GM18505 (cell line): ENCODE results near the gene LILRB4.
"Not testable (repeated sequence)": the region's sequence is repeated elsewhere in the genome, so short reads cannot be mapped to it uniquely, and the experiment has no call there.

ENCODE experiments used
- ATAC-seq: cut with Tn5 transposase; IDR thresholded peaks from one replicate; pipeline ENCODE4 v1.9.1; 2021; ENCODE audit not compliant: unreplicated experiment
- POLR2A ChIP-seq: IDR thresholded peaks from 4 replicates; pipeline ENCODE4 v1.6.1; 2011; ENCODE audit warnings: borderline replicate concordance; ENCODE audit not compliant: insufficient read depth, insufficient read length; ENCODE audit errors: extremely low read depth

LILRB4 gene

DNA sequence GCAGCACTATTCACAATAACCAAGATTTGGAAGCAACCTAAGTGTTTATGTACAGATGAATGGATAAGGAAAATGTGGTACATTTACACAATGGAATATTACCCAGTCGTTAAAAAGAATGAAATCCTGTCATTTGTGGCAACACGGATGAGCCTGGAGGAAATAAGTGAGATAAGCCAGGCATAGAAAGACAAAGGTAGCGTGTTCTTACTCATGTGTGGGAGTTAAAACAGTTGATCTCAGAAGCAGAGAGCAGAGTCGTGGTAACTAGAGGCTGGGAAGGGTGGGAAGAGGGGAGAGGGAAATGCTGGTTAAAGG is 29.5 kb downstream of the LILRB4 start:
- TF ChIP-seq POLR2A: no peak
- no peak for ATAC-seq

DNA sequence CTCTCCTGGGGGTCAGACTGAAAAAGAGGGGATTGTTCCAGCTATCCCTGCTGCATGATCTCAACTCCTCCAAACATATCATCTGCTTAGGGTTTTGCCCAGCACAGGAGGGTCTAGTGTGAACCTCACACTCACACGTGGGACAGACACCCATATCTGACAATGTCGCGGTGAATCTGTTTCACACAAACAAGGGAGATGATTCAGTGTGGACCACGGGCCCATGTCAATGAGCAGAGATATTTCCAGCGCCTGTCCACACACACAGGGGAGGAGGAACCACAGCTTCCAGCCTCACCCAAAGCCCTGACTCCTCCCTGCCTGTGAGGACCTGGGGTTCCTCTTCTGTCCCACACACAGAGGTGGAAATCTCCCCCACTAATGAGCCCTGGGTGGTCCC is 31.9 kb downstream of the LILRB4 start:
- no peak for ATAC-seq
- TF ChIP-seq POLR2A: no peak

DNA sequence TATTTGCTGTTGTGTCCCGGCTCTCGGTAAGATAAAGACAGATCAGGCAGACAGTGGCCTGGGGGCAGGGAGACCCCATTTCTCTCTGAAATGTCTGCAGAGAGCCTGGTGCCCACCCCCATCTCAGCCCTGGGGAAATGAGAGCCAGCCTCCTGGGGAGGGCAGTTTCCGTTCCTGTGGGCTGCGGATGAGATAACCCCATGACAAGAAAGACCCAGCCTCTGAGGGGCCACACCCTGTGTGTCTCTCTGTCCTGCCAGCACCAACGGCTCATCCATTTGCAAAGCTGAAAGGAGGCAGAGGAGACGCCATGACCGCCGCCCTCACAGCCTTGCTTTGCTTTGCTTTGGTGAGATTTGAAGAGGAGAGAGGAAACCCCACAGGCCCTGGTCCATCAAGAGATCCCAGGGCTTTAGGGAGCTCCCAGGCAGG is 33.3 kb downstream of the LILRB4 start:
- no peak for ATAC-seq
- no peak for TF ChIP-seq POLR2A

DNA sequence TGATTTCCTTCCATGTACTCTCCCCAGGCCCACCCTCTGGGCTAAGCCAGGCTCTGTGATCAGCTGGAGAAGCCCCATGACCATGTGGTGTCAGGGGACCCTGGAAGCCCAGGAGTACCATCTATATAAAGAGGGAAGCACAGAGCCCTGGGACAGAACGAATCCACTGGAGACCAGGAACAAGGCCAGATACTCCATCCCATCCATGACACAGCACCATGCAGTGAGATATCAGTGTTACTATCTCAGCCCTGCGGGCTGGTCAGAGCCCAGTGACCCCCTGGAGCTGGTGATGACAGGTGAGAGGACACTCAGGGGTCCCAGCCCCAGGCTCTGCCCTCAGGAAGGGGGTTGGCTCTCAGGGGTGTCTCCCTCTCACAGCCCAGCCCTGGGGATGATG is 34.0 kb downstream of the LILRB4 start:
- no peak for ATAC-seq
- TF ChIP-seq POLR2A: no peak

GRCh38 chr19:54697716-54698115 is 34.9 kb downstream of the LILRB4 start:
- not testable (repeated sequence) for ATAC-seq

DNA sequence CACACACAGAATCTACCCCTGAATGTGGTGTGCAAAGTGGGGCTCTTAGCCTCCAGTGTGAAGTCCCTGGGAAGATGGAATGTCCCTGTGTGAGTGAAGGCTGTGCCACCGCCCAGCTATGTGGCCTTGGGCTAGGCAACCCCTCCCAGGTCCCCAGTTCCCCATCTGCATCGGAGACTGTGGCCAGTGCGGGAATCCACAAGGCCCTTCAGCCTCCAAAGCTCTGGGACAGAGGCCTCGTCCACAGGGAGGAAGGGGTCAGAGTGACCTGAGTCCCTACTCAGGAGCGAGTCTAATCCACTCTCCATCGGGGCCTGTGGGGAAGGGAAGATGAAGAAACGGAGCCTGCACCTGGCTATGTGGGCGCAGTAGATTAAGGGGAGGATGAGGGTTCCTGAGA is 42.1 kb downstream of the LILRB4 start:
- TF ChIP-seq POLR2A: no peak

DNA sequence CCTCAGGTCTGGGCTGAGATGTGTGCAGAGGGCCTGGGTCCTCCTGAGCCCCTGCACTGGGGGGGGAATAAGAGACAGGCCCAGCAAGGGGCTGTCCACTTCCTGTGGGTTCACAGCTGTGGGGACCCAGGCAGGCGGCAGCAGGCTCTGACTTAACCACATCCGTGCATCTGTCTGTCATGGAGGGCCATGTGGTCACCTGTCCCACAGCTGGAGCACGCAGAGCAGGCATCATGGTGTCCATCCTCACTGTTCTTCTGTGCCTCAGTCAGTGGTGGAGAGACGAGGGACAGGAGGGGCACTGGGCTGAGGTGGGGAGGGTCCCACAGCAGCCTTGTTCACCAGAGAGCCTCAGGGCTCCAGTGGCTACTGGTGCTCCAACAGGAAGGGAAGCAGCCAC is 45.2 kb downstream of the LILRB4 start:
- no peak for ATAC-seq

More for the DNA sequence above, 42.1 kb downstream of the LILRB4 start:
- ATAC-seq: no peak

GRCh38 chr19:54708781-54709180 is 46.0 kb downstream of the LILRB4 start:
- ATAC-seq: no peak
- TF ChIP-seq POLR2A: no peak

More for the DNA sequence above, 45.2 kb downstream of the LILRB4 start:
- no peak for TF ChIP-seq POLR2A

GRCh38 chr19:54709212-54709948 is 46.6 kb downstream of the LILRB4 start:
- ATAC-seq: no peak
- no peak for TF ChIP-seq POLR2A

GRCh38 chr19:54709956-54710355 is 47.2 kb downstream of the LILRB4 start:
- ATAC-seq: not testable (repeated sequence)
